K562 (cell line): ENCODE results near the gene LAMB2. TPM values are rescaled to one million over a fixed set of nuclear protein-coding genes. Genes with fewer than 3 reads are reported as not detected.
A peak's percentile ranks its signal among the peaks of the same experiment; 100 is the strongest.

ENCODE experiments used
- ATAC-seq: fragments of 200-7000 bp; cut with Tn5 transposase; 3 replicates; pipeline ENCODE4 v1.9.1; 2020; ENCODE audit warnings: moderate library complexity
- BruUV-seq: library from RNA; stranded (reverse); fragments of 400-500 nt; replicated peaks from 2 replicates; lab custom pipeline; 2021; lab: Mats Ljungman, UMichigan
- CTCF ChIA-PET: fragments of 300-600 bp; formaldehyde crosslinking; extraction: SDS; loops from one replicate; lab custom pipeline; 2021; ENCODE audit warnings: low intra/inter-chr PET ratio; lab: Yijun Ruan, JAX
- POLR2A ChIA-PET: fragments of 300-600, 350-650 bp; sonication (Branson Sonifier 250); formaldehyde crosslinking; extraction: SDS; loops from one replicate; lab custom pipeline; 2021; ENCODE audit warnings: antibody characterized with exemption, inconsistent platforms; lab: Yijun Ruan, JAX
- DNase-seq, 4 experiments: peaks; one replicate each; pipeline versions ENCODE4 v3.0.0 to v3.0.0-alpha.2; 2011 to 2018; ENCODE audit warnings: low spot score in 3 of 4, mixed read lengths in 3 of 4; ENCODE audit errors: extremely low read depth in 1 of 4
- FAIRE-seq: peaks from 2 replicates; lab custom pipeline; 2011; peaks lifted over from hg19 to GRCh38; lab: Jason Lieb, UNC
- H2AFZ ChIP-seq: 2 replicates; pipeline ENCODE4 v1.6.0; 2011; ENCODE audit warnings: low read depth, low read length, control low read depth, inconsistent platforms
- H3K27ac ChIP-seq: fragments of 200-600 bp; 3 replicates; pipeline ENCODE4 v1.8.0; 2011; ENCODE audit warnings: low read depth, mild to moderate bottlenecking, control low read depth, inconsistent platforms, low read length, moderate library complexity, mixed read lengths; ENCODE audit errors: extremely low read depth
- H3K27me3 ChIP-seq, 2 experiments: fragments of 300-600 bp in 1 of 2; 2 replicates in 1 of 2; 3 replicates in 1 of 2; pipeline versions ENCODE4 v1.6.0 to v1.8.0; 2011; ENCODE audit warnings: inconsistent platforms in 2 of 2, low read length in 2 of 2, mild to moderate bottlenecking in 1 of 2, mixed read lengths in 1 of 2, moderate library complexity in 1 of 2; ENCODE audit not compliant: control insufficient read depth in 2 of 2, insufficient read depth in 2 of 2
- H3K36me3 ChIP-seq: fragments of 300-600 bp; 3 replicates; pipeline ENCODE4 v1.8.0; 2011; ENCODE audit warnings: mild to moderate bottlenecking, low read length, inconsistent platforms; ENCODE audit not compliant: control insufficient read depth, insufficient read depth
- H3K4me1 ChIP-seq, 2 experiments: fragments of 200-600 bp in 1 of 2; replicated peaks in 1 of 2; 2 replicates in 1 of 2; 3 replicates in 1 of 2; pipeline versions ENCODE4 v1.5.1 to v1.8.0; 2011; ENCODE audit warnings: inconsistent platforms in 2 of 2, low read length in 2 of 2, mild to moderate bottlenecking in 1 of 2, mixed read lengths in 1 of 2, moderate library complexity in 1 of 2; ENCODE audit not compliant: control insufficient read depth in 2 of 2, insufficient read depth in 2 of 2
- H3K4me2 ChIP-seq: 2 replicates; pipeline ENCODE4 v1.6.1; 2011; ENCODE audit warnings: low read length, control low read depth, inconsistent platforms, mixed read lengths; ENCODE audit not compliant: insufficient read depth
- H3K4me3 ChIP-seq: fragments of 200-600 bp; sonication (generic), shearing (Covaris generic); 2 replicates; pipeline ENCODE4 v1.5.1; 2016; ENCODE audit warnings: control low read depth, inconsistent platforms
- H3K79me2 ChIP-seq: fragments of 200-600 bp; 3 replicates; pipeline ENCODE4 v1.8.0; 2011; ENCODE audit warnings: low read length, inconsistent platforms; ENCODE audit not compliant: control insufficient read depth, insufficient read depth
- H3K9ac ChIP-seq, 2 experiments: 2 replicates each; pipeline versions ENCODE4 v1.6.0 to v1.6.1; 2011; ENCODE audit warnings: low read depth in 2 of 2, low read length in 2 of 2, control low read depth in 1 of 2, inconsistent platforms in 1 of 2, mild to moderate bottlenecking in 1 of 2, mixed read lengths in 1 of 2; ENCODE audit not compliant: insufficient read depth in 1 of 2
- H3K9me1 ChIP-seq: one replicate; pipeline ENCODE4 v1.6.0; 2011; ENCODE audit warnings: inconsistent platforms, mild to moderate bottlenecking, low read length, moderate library complexity; ENCODE audit not compliant: control insufficient read depth, insufficient read depth
- H3K9me3 ChIP-seq: replicated peaks from 2 replicates; pipeline ENCODE4 v1.5.1; 2011; ENCODE audit warnings: low read depth, low read length, inconsistent platforms; ENCODE audit not compliant: control insufficient read depth, insufficient read depth
- H4K20me1 ChIP-seq: replicated peaks from 2 replicates; pipeline ENCODE4 v1.6.1; 2011; ENCODE audit warnings: low read length, inconsistent platforms, mixed read lengths; ENCODE audit not compliant: control insufficient read depth, insufficient read depth
- ARID1B ChIP-seq: fragments of 450-650 bp; IDR thresholded peaks from 2 replicates; pipeline ENCODE4 v1.6.1; 2016; ENCODE audit warnings: antibody characterized with exemption, mild to moderate bottlenecking, inconsistent platforms
- CBX1 ChIP-seq: sonication (generic); IDR thresholded peaks from 2 replicates; pipeline ENCODE4 v1.6.1; 2016; ENCODE audit warnings: antibody characterized with exemption, low read depth, mild to moderate bottlenecking
- CTBP1 ChIP-seq: fragments of 450-650 bp; IDR thresholded peaks from 2 replicates; pipeline ENCODE4 v1.6.1; 2016; ENCODE audit warnings: borderline replicate concordance
- FOXJ3 ChIP-seq: sonication (generic); formaldehyde crosslinking; IDR thresholded peaks from 2 replicates; pipeline ENCODE4 v1.4.0; 2020; ENCODE audit warnings: mild to moderate bottlenecking, missing genetic modification reagents
- MTA2 ChIP-seq: fragments of 450-650 bp; IDR thresholded peaks from 2 replicates; pipeline ENCODE4 v1.6.1; 2016; ENCODE audit warnings: low read depth
- NR2C2 ChIP-seq, 2 experiments: fragments of 200-800 bp in 1 of 2; sonication (Bioruptor generic) in 1 of 2; sonication (generic) in 1 of 2; formaldehyde crosslinking in 1 of 2; IDR thresholded peaks; 2 replicates each; pipeline versions ENCODE4 v1.6.1 to v1.8.0; 2016 to 2022; ENCODE audit warnings: mild to moderate bottlenecking in 1 of 2, missing compliant biosample characterization in 1 of 2, missing genetic modification characterization in 1 of 2, missing genetic modification reagents in 1 of 2
- POLR3G ChIP-seq: IDR thresholded peaks from 2 replicates; pipeline ENCODE4 v1.6.1; 2011; ENCODE audit not compliant: insufficient read length, insufficient replicate concordance; ENCODE audit errors: extremely low read depth
- RUNX1 ChIP-seq: sonication (generic); IDR thresholded peaks from 2 replicates; pipeline ENCODE4 v1.6.1; 2016; ENCODE audit warnings: antibody characterized with exemption, low read depth
- SIX5 ChIP-seq, 2 experiments: IDR thresholded peaks; 2 replicates each; pipeline ENCODE4 v1.6.1; 2011; ENCODE audit warnings: low read length in 2 of 2, borderline replicate concordance in 1 of 2, low read depth in 1 of 2, mild to moderate bottlenecking in 1 of 2, moderate library complexity in 1 of 2; ENCODE audit not compliant: insufficient read depth in 1 of 2
- ZBTB1 ChIP-seq: sonication (generic); formaldehyde crosslinking; IDR thresholded peaks from 2 replicates; pipeline ENCODE4 v1.8.1; 2023; ENCODE audit warnings: missing genetic modification reagents, low read depth, mild to moderate bottlenecking, borderline replicate concordance
- ZNF121 ChIP-seq: sonication (generic); formaldehyde crosslinking; conservative IDR thresholded peaks from 2 replicates; pipeline ENCODE4 v1.8.0; 2022; ENCODE audit warnings: missing genetic modification reagents
- WGBS: fragments of 100-300 bp; shearing (Covaris generic); methylation state at CpG from one replicate; pipeline ENCODE4 v1.1.6; 2016; ENCODE audit warnings: low coverage, mixed read lengths; ENCODE audit not compliant: insufficient coverage; ENCODE audit errors: missing lambda C conversion rate; 5-methylcytosine and 5-hydroxymethylcytosine counted together
- in situ Hi-C: fragments of 300-500 bp; cut with MboI; formaldehyde crosslinking; loops from 4 replicates; pipeline ENCODE4 v1.15.0; 2018; ENCODE audit warnings: inconsistent platforms, mixed read lengths
- intact Hi-C: fragments of 100-400 bp; cut with micrococcal nuclease; formaldehyde crosslinking; loops from 2 replicates; pipeline ENCODE4 v1.14.2; 2022
- polyA plus RNA-seq, 8 experiments: library from polyadenylated mRNA; depleted of rRNA in 4 of 8; stranded (reverse) in 5 of 8; unstranded in 3 of 8; fragments of >200 nt; fragmentation: Nextera tagmentation in 2 of 8; fragmentation: Illumina TruSeq in 1 of 8; extraction: Ambion mirVana in 2 of 8; extraction: Trizol in 1 of 8; gene quantifications; 2 replicates each; pipeline versions ENCODE4 v1.2.1 to v1.2.3, GENCODE V29; 2011 to 2014; ENCODE audit warnings: inconsistent platforms in 1 of 8, missing spikeins in 1 of 8
- total RNA-seq, 7 experiments: library from RNA; depleted of rRNA in 6 of 7; stranded (reverse); fragments of >200 nt in 6 of 7; fragmentation: Illumina TruSeq in 2 of 7; extraction: Trizol in 2 of 7; gene quantifications; 2 replicates each; pipeline versions ENCODE4 v1.2.1 to v1.2.3, GENCODE V29; 2011 to 2021; ENCODE audit warnings: low replicate concordance in 1 of 7
- TF ChIP-seq, protein P1 (sequence below), 3 experiments: IDR thresholded peaks in 2 of 3; conservative IDR thresholded peaks in 1 of 3; 2 replicates each; pipeline ENCODE4 v1.5.1; 2011 to 2012; ENCODE audit warnings: low read length in 3 of 3, mild to moderate bottlenecking in 3 of 3, control low read depth in 2 of 3, improper control_type of control experiment in 1 of 3, inconsistent platforms in 1 of 3, low read depth in 1 of 3, mixed read lengths in 1 of 3, moderate library complexity in 1 of 3; ENCODE audit not compliant: insufficient read depth in 2 of 3
- TF ChIP-seq, protein P2 (sequence below): fragments of 250-450 bp; sonication (Bioruptor Pico); IDR thresholded peaks from 2 replicates; pipeline ENCODE4 v1.6.1; 2021; ENCODE audit warnings: mild to moderate bottlenecking
- TF ChIP-seq, protein P3 (sequence below): fragments of 450-650 bp; formaldehyde crosslinking; IDR thresholded peaks from 2 replicates; pipeline ENCODE4 v1.4.0; 2020; ENCODE audit warnings: mild to moderate bottlenecking, moderate library complexity
- TF ChIP-seq, protein P4 (sequence below): sonication (generic); formaldehyde crosslinking; IDR thresholded peaks from 2 replicates; pipeline ENCODE4 v1.8.1; 2023; ENCODE audit warnings: mild to moderate bottlenecking, missing genetic modification reagents, moderate library complexity

The LAMB2 gene
- total and polyA plus RNA-seq, 9 of the 15 experiments (the other 6 are each of a cell fraction or from before 2014, with no cell fraction given) = 1.4 to 26.0 (median 16.2) TPM

DNA sequence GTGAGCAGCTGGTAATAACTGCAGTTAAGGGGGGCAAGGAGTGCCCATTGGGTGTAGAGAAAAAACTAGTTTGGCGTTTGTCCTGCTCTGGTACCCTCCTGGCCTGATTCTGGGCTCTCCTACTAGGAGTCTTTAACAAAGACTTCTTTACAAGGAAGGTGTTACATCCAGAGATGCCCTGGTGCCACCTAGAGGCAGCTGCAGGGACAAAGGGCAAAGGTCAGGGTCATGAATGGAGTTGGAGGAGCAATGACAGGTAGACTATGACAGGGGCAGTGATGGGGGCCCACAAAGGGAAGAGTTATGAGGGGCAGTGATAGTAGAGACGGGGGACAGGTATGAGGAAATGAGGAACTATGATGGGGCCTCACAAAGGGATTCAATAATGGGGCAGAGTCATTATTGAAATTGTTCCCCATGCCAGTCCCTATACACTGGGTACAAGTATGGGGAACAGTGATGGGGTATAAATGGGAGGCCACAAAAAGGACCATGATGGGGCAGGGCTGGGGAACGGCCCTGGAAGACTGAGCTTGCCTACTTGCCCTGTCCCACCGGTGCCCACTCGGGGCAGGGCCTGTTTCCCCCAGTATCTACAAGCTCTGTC, 25.4 kb upstream of the LAMB2 start:
- Histone ChIP-seq H3K9me1 (no peaks in the 10 kb centered on the region), H3K4me2 (no peak overlapping the region), H3K27me3 (no peaks in the 10 kb centered on the region), H2AFZ (no peak overlapping the region), H3K4me1 (peaks cover 0 to 3% of the 10 kb centered on the region in 2 experiments; a peak in 2 of 5 replicates), H3K4me3 (no peak overlapping the region), H3K27ac (no peak overlapping the region), H3K9ac (no peak overlapping the region), H3K9me3 (no peaks in the 10 kb centered on the region), H3K36me3 (peaks cover 13% of the 10 kb centered on the region; the same call in 2 of the 3 replicates), H4K20me1 (no peaks in the 10 kb centered on the region), H3K79me2 (no peaks in the 10 kb centered on the region)
- FAIRE-seq (peak; percentile 62), DNase-seq (peak in 3 of 4 experiments; percentile 35 to 67 (median 40)), ATAC-seq (peak; percentile 76)
- intact Hi-C loops (loop anchor here (5.0 kb wide), 1 partner anchor 171 kb away; no protein-coding TSS in a partner anchor), in situ Hi-C loops (loop anchor here (25.0 kb wide), 1 partner anchor 279 kb away; the partner anchor contains the start of gene NICN1)
- no TSS peak for BruUV-seq
- ChIA-PET CTCF (interaction anchor here (0.7 kb wide), 1 partner anchor 181 kb away, joined by 3 read pairs; no protein-coding TSS in a partner anchor), POLR2A (interaction anchor here (0.7 kb wide), 2 partner anchors 20 to 21 kb away, joined by 3 read pairs; no protein-coding TSS in a partner anchor)
- WGBS = 52% methylated on average over 4 of the region's 5 CpGs
- no peak for TF ChIP-seq ARID1B
- TF ChIP-seq CTBP1 = peak; percentile 46
- TF ChIP-seq POLR3G = no peak
- TF ChIP-seq MTA2 = 0 out of 2 replicates have a peak, but pooled peaks have one; percentile 16
- TF ChIP-seq, protein P1, sequence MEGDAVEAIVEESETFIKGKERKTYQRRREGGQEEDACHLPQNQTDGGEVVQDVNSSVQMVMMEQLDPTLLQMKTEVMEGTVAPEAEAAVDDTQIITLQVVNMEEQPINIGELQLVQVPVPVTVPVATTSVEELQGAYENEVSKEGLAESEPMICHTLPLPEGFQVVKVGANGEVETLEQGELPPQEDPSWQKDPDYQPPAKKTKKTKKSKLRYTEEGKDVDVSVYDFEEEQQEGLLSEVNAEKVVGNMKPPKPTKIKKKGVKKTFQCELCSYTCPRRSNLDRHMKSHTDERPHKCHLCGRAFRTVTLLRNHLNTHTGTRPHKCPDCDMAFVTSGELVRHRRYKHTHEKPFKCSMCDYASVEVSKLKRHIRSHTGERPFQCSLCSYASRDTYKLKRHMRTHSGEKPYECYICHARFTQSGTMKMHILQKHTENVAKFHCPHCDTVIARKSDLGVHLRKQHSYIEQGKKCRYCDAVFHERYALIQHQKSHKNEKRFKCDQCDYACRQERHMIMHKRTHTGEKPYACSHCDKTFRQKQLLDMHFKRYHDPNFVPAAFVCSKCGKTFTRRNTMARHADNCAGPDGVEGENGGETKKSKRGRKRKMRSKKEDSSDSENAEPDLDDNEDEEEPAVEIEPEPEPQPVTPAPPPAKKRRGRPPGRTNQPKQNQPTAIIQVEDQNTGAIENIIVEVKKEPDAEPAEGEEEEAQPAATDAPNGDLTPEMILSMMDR (IDR thresholded peaks at IDR 0.05 in 2 of 3, conservative IDR thresholded peaks at IDR 0.05 in 1 of 3; ENCODE audit: insufficient read depth in 2 of 3, low read depth in 1 of 3, low read length in 3 of 3) = peak; percentile 54 to 66 (median 64)
- no peak for TF ChIP-seq FOXJ3 (CRISPR knock-in tag)
- TF ChIP-seq ZBTB1 (CRISPR knock-in tag) = no peak
- TF ChIP-seq NR2C2 (CRISPR knock-in tag; IDR thresholded peaks at IDR 0.05) = peak; percentile 95
- TF ChIP-seq NR2C2 (tag; IDR thresholded peaks at IDR 0.05) = peak; percentile 96
- TF ChIP-seq RUNX1 = no peak
- TF ChIP-seq, protein P2, sequence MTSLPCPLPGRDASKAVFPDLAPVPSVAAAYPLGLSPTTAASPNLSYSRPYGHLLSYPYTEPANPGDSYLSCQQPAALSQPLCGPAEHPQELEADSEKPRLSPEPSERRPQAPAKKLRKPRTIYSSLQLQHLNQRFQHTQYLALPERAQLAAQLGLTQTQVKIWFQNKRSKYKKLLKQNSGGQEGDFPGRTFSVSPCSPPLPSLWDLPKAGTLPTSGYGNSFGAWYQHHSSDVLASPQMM (CRISPR knock-in tag) = no peak
- TF ChIP-seq CBX1 = no peak
- no peak for TF ChIP-seq SIX5 (IDR thresholded peaks at IDR 0.05; ENCODE audit: borderline replicate concordance in 1 of 2, insufficient read depth in 1 of 2, low read depth in 1 of 2, low read length in 2 of 2)
- no peak for TF ChIP-seq ZNF121 (CRISPR knock-in tag)
- TF ChIP-seq, protein P3, sequence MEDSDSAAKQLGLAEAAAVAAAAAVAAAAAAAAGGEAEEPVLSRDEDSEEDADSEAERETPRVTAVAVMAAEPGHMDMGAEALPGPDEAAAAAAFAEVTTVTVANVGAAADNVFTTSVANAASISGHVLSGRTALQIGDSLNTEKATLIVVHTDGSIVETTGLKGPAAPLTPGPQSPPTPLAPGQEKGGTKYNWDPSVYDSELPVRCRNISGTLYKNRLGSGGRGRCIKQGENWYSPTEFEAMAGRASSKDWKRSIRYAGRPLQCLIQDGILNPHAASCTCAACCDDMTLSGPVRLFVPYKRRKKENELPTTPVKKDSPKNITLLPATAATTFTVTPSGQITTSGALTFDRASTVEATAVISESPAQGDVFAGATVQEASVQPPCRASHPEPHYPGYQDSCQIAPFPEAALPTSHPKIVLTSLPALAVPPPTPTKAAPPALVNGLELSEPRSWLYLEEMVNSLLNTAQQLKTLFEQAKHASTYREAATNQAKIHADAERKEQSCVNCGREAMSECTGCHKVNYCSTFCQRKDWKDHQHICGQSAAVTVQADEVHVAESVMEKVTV = 0 out of 2 replicates have a peak, but pooled peaks have one; percentile 6
- TF ChIP-seq, protein P4, sequence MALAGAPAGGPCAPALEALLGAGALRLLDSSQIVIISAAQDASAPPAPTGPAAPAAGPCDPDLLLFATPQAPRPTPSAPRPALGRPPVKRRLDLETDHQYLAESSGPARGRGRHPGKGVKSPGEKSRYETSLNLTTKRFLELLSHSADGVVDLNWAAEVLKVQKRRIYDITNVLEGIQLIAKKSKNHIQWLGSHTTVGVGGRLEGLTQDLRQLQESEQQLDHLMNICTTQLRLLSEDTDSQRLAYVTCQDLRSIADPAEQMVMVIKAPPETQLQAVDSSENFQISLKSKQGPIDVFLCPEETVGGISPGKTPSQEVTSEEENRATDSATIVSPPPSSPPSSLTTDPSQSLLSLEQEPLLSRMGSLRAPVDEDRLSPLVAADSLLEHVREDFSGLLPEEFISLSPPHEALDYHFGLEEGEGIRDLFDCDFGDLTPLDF (CRISPR knock-in tag) = no peak
